ENCODE data around the gene PKHD1. TPM values are rescaled to one million over a fixed set of nuclear protein-coding genes. Genes with fewer than 3 reads are reported as not detected.

PKHD1 gene
- total RNA-seq, 1 experiment from 2014 or later: 0.09 TPM

GRCh38 chr6:52055451-52055850 is 32.0 kb downstream of the PKHD1 start:
- Mint-ChIP-seq H3K27me3 (ENCODE audit: low read depth) (no peaks in the 10 kb centered on the region; the same call in 1 of the 2 replicates), H3K27ac (no peak overlapping the region), H3K4me1 (peaks cover 8 to 10% of the 10 kb centered on the region in 2 experiments), H3K4me3 (no peak overlapping the region), H3K9me3 (peaks cover 0 to 2% of the 10 kb centered on the region in 2 experiments; a peak in 1 of 5 replicates), H3K36me3 (ENCODE audit: insufficient read depth in 1 of 3, low read depth in 3 of 3) (no peaks in the 10 kb centered on the region; a peak in 1 of 7 replicates)
- Histone ChIP-seq H3K79me1 (ENCODE audit: insufficient read depth, low read depth, low read length, poor library complexity, severe bottlenecking) (no peaks in the 10 kb centered on the region), H2BK15ac (ENCODE audit: low read depth, low read length) (no peak overlapping the region), H2BK120ac (ENCODE audit: low read depth, low read length, poor library complexity, severe bottlenecking) (no peak overlapping the region), H3T11ph (ENCODE audit: low read length) (no peak overlapping the region), H2AFZ (ENCODE audit: low read length) (no peak overlapping the region), H3K27me3 (ENCODE audit: insufficient read depth, low read length) (no peaks in the 10 kb centered on the region), H4K20me1 (ENCODE audit: control insufficient read depth, insufficient read depth, insufficient read length) (no peaks in the 10 kb centered on the region), H4K5ac (ENCODE audit: insufficient read length, low read depth, low read length) (no peak overlapping the region), H3K18ac (ENCODE audit: insufficient read length, low read depth, low read length) (no peak overlapping the region), H3K9me3 (ENCODE audit: control insufficient read depth, low read depth, low read length) (no peaks in the 10 kb centered on the region), H3K14ac (ENCODE audit: insufficient read depth, low read length) (no peak overlapping the region), H3K56ac (ENCODE audit: insufficient read length, low read depth, low read length) (no peak overlapping the region), H4K8ac (replicated peaks; ENCODE audit: insufficient read length, low read depth, low read length) (no peak overlapping the region), H3K79me2 (ENCODE audit: insufficient read depth, low read length) (no peaks in the 10 kb centered on the region), H3K23ac (ENCODE audit: insufficient read length, low read depth, low read length) (no peak overlapping the region), H3K4ac (ENCODE audit: low read depth, low read length) (no peak overlapping the region), H2BK20ac (ENCODE audit: low read depth, low read length, poor library complexity, severe bottlenecking) (no peak overlapping the region), H2BK12ac (ENCODE audit: insufficient read length, low read depth, low read length) (no peak overlapping the region), H2AK5ac (ENCODE audit: insufficient read length, low read length) (no peak overlapping the region), H2BK5ac (ENCODE audit: insufficient read length, low read length) (no peak overlapping the region), H4K91ac (ENCODE audit: insufficient read length, low read depth, low read length) (no peak overlapping the region), H3K4me1 (ENCODE audit: insufficient read depth, low read length) (no peaks in the 10 kb centered on the region; the same call in 1 of the 2 replicates), H3K27ac (ENCODE audit: insufficient read length, low read depth, low read length) (no peak overlapping the region), H3K23me2 (ENCODE audit: insufficient read length, low read depth, low read length, poor library complexity, severe bottlenecking) (no peaks in the 10 kb centered on the region), H3K9ac (ENCODE audit: extremely low read depth, insufficient read length, low read length) (no peak overlapping the region), H3K4me2 (ENCODE audit: insufficient read depth, insufficient read length, low read length) (no peak overlapping the region)
- no peak for DNase-seq
- WGBS (ENCODE audit: extremely low coverage, insufficient read length, low lambda C conversion rate): no CpG with 5 or more reads among the region's 7 CpGs
- TF ChIP-seq CTCF (conservative IDR thresholded peaks at IDR 0.05): no peak
